IPS DF 19.7 (cell line): Measurements from ENCODE around the gene BTBD17.

Source experiments
- DNase-seq: peaks from one replicate; pipeline ENCODE4 v3.0.0-alpha.2; 2013; ENCODE audit warnings: low read depth, low spot score

The BTBD17 gene

DNA sequence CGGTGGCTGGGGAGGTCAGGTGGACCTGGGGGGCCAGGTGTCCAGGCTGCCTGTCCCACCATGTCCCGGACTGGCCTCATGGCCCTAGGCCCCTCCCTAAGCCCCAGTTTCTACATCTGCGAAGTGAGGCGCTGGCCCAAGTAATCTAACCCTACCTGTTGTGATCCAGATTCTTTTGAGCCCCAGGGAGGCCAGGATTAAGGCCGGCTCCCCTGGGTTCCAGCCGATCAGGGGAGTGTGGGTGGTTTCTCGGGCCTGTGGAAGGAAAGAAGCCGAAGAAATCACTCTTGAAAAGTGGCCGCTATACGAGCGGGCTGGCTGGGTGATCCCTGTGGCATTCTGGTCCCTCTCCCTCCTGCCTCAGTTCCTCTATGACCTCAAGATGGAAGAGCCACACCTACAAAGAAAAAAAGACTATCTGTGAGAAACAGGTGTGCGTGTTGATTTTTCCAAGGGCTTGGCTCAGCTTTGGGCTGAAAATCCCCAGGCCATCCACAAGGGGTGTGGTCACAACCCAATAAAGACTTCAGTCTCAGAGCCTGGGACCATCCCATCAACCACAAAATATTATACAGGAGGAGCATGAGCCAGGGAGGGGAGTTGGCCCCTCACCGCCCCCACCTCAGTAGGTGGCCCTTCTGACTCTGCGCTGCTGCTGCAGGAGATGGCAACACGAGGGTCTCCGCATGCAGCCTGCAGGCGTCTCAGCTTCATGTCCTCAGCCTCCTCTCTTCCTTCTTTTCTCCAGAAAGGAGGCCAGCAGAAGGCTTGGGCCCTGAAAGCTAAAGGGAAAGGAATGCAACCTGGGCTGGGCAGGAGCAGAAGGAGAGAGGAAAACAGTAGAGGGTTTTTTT lies 25.9 kb upstream of the BTBD17 start:
- no peak for DNase-seq

DNA sequence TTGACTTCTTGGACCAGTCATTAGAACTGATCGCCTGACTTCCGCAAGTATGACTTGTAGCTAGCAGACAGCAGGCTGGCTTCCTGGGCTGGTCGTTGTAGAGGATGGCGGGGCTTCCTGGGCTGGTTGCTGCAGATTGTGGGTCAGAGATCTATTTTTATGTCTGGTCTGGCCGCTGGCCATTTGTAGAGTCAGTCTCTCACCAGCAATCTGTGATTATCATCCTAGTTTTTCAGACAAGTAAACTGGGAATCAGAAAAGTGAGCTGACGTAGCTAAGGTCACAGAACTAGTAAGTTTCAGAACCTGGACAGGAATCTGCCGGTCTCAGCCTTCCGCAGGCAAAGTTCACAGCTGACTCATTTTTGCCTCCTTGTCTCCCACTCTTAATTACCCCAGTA lies 24.7 kb upstream of the BTBD17 start:
- no peak for DNase-seq

DNA sequence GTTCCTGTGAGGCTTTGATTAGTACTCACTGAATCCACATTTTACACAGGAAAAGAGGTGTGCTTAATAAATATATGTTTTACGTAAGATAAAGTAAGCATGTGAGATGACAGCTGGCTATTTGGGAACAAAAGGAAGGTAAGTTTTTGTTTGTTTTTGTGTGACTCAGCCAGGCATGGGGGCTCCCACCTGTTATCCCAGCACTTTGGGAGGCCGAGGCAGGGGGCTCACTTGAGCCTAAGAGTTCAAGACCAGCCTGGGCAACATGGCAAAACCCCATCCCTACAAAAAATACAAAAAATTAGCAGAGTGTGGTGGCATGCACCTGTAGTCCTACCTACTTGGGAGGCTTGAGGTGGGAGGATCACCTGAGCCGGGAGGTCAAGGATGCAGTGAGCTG lies 23.5 kb upstream of the BTBD17 start:
- DNase-seq, result no peak

DNA sequence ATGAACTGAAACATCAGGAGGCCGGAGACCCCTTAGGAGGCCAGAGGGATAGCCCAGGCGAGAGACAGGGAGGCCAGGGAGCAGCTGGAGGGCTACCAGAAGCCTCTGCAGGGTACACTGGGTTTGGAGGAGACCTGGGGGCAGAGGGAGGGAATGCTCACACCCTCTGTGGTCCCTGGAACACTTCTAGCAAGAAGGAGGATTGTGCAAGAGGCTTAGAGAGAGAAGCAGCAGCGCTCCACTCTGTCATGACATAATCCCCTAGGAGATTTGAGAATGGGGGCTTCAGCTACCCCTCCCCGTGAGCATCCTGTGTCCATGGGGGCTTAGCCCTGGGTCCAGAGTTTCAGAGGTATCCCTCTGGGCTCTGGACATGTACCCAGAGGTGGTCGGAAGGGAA lies 21.5 kb upstream of the BTBD17 start:
- DNase-seq, result no peak

DNA sequence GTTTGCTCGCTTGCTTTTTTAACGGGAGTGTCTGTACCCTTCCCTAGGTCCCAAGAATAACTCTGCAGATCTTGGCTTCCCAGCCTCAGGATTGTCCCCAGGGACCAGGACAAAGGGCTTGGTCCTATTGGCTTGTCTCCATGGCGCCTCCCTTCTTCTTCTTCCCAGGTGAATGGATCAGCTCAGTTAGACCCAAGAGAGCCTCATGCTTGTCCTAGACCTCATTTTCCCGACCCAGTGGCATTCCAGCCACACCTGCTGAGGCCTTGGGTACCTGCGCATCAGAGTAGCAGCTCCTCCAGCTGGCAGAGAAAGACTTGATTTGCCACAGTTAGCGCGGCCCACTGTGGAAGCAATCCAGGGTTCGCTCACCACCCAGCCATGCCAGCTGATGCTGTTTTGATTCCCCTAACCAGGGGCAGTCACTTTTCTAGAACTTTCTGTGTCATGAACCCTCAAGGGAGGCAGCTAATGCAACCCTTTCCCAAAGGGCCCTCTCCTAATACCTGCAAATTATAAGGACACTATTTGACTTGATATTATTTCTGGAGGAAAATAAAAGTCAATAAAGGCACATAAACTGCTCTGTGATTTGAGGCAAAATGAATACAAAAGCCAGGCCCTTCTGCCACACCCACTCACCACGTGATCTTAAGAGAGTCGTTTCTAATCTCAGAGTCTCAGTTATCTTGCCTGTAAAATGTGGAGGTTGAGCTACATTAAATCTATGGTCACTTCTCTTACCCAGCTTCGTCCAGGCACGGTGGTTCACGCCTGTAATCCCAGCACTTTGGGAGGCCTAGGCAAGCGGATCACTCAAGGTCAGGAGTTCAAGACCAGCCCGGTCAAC lies 19.5 kb upstream of the BTBD17 start:
- DNase-seq, result no peak

DNA sequence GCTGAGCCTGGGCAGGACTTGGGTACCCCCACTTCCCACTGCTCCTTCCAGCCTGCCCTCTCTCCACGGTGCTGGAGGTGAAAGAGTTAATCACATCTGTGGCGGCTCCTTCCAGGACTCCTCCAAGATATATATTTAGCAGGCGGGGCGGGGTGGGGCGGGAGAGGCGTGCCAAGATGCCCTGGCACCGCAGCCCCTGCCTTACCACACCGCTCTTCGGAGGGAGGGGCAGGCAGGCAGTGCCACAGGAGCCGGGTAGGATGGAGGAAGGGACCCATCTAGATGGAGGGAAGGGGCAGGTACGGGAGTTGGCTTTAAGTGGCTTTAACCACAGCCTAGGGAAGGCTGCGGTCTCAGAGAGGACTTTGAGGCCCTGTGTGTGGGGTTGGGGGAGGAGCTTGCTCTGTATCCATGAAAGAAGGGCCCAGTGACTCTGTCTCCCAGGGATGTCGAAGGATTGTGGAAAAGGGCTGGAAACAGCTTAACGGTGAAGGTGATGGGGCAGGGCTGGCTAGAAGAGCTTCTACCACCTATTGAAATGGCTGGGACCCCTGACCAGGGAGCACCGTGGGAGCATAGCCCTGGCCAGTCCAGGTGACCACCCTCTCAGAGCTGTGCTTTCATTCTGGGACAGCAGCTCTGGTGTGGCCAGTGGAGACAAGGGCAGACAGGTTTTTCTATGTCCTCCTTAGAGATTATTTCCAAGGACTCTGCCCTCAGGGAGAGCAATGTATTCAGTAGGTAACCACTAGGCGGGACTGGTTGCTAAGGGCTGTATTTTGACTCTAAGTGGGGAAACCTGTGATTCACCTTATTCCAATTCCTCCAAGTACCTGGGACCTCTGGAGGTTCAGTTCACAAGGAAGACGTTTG lies 18.7 kb upstream of the BTBD17 start:
- no peak for DNase-seq

DNA sequence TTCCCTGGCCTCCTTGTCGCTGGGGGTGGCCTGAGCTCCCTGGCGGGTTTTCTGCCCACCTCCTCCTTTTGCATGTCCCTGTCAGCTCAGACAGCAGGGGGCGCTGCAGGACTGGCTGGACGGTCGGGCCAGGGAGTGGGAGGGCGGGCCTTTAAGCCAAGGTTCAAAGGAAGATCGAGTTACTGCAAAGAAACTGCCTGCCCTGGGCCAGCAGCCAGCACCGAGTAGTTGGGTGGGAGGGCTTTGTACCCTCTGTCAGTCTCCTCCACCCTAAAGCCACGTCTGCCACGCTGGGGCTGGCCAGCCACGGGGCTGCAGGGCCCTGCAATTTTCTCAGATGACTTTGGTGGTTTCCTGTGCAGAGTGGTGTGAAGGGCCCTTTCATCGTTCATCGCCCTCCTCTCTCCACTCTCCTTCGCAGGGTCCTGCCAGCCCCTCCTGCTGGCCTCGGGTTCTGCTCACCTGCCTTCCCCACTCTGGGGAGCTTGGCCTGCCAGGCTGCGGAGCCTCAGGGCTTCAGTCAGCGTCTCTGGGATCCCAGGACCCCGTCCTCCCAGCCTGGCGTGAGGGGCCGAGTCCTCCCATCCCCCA lies 17.9 kb upstream of the BTBD17 start:
- no peak for DNase-seq

DNA sequence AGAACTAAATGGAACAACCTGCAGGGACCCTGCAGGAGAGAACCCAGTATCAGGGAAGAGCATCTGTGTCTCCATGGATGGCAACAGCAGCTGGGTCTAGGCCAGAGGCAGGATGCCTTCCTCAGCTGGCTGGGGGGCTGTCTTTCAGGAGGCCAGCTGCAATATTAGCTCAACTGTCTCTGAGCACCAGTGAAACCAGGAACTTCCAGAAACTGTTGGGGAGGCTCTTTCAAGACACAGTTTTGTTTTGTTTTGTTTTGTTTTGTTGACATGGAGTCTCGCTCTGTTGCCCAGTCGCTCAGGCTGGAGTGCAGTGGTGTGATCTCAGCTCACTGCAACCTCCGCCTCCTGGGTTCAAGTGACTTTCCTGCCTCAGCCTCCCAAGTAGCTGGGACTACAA lies 13.2 kb upstream of the BTBD17 start:
- DNase-seq, result no peak

DNA sequence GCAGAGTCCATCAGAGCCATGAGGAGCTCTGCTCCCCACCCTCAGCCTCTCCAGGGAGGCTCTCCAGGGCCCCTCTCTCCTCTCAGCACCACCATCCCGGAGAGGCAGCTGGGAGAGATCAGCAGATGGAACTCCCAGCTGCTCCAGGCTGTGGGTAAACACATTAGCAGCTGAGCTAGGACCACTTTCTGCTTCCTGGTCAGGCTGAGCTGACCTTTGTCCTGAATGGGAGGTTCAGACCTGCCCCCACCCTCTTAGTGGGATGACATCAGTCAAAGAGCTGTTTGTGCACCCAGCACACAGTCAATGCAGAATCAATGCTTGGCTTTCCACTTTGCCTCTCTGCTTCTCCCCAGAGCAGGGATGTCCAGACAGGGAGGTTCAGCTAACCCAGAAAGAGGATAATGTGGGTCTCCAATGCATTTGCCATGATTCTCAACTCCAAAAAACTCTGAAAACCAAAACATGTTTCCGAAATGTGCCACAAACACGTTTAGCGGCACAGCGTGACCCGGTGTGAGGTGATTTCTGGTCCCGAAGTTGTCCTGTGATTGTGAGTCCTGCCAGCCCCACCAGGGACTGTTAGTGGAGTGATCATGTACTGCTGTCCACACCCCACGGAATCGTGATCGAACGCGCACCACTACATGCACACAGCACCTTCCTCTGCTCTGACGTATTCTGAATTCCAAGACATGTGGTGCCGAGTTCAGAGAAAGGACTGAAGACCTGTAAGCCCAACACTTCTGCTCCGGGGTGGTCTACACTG lies 12.4 kb upstream of the BTBD17 start:
- no peak for DNase-seq

DNA sequence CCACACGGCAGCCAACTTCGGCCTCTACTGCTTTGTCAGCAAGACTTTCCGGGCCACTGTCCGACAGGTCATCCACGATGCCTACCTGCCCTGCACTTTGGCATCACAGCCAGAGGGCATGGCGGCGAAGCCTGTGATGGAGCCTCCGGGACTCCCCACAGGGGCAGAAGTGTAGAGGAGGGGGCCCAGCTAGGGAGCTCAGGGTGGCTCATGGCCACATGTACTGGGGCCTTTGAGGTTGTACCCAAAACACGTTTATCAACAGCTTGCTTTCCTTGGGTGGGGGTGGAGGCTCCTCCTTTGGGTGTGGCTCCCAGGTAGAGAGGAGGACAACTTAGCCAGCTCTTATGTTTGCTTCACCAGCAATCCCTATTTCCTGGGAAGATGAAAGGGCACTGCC lies 10.8 kb upstream of the BTBD17 start:
- DNase-seq, result no peak

DNA sequence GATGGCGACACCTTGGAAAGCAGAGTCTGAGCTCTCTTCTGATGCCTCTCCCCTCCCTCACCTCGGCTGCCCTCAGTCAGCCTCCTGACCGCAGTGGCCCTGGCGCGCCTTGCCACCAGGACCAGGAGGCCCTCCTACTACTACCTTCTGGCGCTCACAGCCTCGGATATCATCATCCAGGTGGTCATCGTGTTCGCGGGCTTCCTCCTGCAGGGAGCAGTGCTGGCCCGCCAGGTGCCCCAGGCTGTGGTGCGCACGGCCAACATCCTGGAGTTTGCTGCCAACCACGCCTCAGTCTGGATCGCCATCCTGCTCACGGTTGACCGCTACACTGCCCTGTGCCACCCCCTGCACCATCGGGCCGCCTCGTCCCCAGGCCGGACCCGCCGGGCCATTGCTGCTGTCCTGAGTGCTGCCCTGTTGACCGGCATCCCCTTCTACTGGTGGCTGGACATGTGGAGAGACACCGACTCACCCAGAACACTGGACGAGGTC lies 10.0 kb upstream of the BTBD17 start:
- no peak for DNase-seq

DNA sequence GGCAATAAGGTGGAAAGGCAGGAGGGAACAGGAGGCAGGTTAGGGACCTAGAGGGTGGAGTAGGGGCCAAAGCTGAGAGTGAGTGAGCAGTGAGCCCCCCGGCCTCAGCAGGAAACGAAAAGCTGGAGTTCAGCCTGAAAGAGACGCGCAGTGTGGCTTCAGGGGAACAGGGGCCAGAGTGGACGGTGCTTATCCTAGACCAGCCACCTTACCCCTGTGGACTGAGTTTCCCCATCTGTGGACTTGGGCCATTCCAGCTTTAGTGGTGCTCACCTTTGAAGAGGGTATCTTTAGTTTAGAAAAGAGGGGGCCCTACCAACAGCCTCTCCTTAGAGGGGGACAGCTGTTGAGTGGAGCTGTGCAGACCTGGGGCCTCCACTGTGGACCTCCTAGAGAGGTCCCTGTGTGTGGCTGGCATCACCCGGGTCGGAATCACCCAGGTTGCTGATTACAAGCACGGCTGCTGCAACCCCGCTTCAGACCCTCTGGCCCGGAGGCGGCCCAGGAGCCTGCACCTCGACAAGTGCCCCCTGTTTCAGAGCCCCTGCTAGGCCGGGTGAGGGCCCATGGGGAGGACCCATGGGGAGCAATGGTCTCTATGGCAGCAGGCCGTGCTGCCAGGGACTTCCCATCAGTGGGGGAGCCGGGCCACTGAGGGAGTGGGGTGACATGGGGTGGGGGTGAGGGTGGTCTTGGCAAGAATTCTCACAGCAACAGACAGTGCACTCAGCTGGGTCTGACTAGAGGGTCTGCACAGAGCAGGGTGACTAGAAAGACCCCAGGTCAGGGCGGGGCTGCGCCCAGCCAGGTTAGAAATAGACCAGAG lies 8.2 kb upstream of the BTBD17 start:
- DNase-seq, result no peak

DNA sequence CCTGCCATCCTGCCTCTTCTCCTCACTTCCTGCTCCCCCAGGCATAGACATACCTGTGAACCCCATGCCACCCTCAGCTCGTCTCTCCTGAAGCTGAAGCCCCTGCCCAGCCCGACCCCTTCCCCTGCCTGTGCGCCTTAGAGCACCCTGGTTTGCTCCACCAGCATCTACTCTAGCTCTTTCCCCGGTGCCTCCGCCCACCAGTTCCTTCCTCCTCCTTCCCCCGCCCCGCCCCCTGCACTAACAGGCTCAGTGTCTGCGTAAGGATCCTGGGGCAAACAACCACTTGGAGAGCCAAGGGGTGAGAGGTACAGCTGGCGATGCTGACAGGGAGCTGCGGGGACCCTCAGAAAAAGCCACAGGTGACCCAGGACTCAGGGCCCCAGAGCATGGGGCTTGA lies 7.6 kb upstream of the BTBD17 start:
- no peak for DNase-seq

DNA sequence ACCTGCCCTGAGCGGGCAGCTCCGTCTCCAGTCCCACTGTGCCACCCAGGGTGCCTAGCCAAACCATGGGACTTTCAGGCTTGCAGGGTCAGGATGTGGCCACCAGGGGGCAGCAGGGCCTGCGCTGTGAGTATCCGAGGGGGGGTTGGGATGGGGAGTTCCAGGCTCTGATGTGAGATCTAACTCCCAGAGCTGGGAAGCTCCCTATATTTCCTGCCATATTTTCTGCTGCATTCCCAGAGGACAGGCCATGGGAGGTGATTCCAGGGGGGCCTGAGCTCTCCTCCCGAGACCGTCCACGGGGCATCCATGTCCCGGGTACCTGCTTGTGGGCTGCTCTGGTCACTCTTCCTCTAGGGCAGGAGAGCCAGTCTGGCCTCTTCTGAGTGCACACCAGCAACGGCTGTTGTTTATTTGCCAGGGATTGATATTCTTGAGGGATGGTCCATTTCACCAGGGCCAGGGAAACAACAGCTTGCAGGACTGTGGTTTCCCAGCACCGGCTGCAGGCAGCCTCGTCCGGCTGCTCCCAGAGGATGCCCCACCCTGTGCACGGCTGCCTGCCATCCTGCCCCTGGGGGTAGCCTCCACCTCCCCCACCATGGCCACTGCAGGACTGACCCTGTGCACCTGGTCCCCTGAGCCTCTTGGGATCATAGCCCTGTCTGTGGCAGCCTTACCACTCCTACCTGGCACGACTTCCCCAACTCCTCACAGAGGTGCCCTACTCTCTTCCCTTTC lies 6.8 kb upstream of the BTBD17 start:
- DNase-seq, result no peak

DNA sequence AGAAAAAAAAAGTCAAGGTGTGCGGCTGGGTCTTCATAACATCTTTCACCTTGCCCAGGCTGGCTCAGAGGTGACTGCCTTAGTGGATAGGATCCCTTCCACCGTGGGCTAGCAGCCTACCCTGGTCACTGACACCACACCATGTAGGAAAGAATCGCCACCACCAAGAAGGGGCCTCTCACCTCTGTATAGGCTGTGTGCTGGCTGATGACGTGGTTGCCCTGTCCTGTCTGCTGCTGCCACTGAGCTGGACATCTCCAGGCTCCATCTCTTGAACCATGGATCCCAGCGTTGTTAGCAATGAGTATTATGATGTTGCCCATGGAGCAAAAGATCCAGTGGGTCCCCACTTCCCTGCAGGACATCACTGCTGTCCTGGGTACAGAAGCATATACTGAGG lies 5.5 kb upstream of the BTBD17 start, which contains the start of gene GPR142:
GPR142 (plus strand) TSS at position 301 of the 400 bp plus-strand sequence. CDS start 2,035 bp downstream, outside the sequence.
- no peak for DNase-seq

DNA sequence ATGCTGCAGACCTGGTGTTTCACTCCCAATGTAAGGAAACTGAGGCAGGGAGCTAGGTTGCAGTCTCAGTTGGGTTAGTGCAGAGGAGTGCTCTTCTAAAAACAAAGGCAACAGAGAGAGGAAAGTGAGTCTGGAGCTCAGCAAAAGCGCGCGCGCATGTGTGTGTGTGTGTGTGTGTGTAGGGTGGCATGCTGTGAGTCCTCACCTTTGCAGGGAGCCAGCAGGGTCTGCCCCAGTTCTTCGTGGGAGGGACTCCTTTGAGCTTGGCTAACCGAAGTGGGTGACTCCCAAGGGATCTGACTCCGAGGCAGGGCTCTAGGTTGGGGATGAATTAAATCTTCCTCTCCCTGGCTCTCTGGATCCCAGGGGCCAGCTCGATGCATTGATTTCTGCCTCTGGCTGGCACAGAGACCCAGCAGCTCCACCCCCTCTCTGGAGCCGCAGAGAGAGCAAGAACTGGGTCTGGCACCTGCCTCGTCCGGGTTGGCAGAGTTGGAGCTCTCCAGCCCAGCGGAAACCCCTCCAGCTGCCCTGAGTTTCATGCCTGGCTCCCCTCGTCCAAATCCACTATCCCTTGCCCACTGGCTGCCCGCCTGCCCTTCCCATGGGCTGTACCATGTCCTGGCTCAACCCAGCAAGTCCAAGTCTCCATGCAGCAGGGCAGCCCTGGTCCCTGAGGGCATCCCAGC lies 1.3 kb upstream of the BTBD17 start:
- DNase-seq, result no peak

DNA sequence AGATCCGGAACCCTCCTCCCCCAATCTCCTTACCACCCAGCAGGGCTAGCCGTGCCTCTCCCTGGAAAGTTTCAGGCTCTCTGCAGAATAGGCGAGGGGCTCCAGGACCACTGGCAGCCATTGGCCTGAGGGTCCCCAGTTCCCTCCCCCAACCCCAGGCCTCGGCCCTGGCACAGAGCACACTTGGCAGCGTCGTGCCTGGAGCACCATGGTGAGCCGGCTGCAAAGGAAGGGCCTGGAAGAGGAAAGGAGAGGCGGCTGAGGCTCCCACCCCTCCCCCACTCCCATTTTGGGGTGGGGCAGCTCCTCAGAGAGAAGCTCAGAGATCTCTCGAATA lies 369 bp upstream of the BTBD17 start:
- no peak for DNase-seq

DNA sequence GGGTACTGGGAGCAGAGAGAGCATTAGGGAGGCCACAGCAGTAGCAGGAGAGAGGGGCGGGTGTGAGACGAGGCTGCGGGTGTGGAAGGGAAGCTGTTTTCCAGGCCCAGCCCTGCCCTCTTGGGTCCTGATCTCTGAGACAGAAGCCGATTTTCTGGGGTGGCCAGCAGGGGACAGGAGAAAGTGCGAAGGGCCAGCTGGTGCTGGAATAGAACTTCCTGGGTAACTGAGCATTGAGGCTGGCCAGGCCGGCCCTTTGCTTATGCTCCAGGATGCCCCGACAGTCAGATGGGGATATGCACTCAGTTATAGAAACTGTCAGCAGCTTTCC lies 804 bp downstream of the BTBD17 start:
- DNase-seq, result no peak

DNA sequence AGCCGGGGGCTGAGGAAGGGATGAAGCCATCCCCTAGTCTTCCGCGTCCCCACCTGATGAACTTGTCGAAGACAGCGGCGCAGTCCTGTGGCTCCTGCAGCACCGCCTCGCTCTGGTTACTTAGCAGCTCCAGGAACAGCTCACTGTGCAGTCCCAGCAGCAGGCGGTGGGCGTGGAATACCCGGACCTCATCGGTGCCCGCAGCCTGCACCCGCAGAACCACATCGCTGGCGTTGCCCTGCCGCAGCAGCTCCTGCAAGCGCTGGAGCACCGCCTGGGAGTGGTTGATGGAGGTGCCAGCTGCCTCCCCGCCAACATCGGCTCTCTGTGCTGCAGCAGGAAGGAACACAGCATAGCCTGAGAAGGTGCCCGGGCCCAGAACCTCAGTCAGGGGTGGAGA lies 1.8 kb downstream of the BTBD17 start:
- DNase-seq, result no peak
